GM13976 (cell line): Measurements from ENCODE around the gene DARS1.
A peak's percentile ranks its signal among the peaks of the same experiment; 100 is the strongest.

ENCODE experiments used
- DNase-seq: peaks from one replicate; pipeline ENCODE4 v3.0.0; 2012; ENCODE audit warnings: low spot score
- CTCF ChIP-seq: IDR thresholded peaks from 2 replicates; pipeline ENCODE4 v1.5.1; 2012; ENCODE audit warnings: borderline replicate concordance, mild to moderate bottlenecking; ENCODE audit not compliant: insufficient read depth; ENCODE audit errors: extremely low read depth, missing control alignments, control extremely low read depth
- in situ Hi-C: fragments of 300-500 bp; cut with MboI; formaldehyde crosslinking; loops from one replicate; pipeline ENCODE4 v1.12.0; 2022; ENCODE audit warnings: low sequenced_read_pairs, mixed read lengths, inconsistent platforms; ENCODE audit not compliant: unreplicated experiment

The DARS1 gene

DNA sequence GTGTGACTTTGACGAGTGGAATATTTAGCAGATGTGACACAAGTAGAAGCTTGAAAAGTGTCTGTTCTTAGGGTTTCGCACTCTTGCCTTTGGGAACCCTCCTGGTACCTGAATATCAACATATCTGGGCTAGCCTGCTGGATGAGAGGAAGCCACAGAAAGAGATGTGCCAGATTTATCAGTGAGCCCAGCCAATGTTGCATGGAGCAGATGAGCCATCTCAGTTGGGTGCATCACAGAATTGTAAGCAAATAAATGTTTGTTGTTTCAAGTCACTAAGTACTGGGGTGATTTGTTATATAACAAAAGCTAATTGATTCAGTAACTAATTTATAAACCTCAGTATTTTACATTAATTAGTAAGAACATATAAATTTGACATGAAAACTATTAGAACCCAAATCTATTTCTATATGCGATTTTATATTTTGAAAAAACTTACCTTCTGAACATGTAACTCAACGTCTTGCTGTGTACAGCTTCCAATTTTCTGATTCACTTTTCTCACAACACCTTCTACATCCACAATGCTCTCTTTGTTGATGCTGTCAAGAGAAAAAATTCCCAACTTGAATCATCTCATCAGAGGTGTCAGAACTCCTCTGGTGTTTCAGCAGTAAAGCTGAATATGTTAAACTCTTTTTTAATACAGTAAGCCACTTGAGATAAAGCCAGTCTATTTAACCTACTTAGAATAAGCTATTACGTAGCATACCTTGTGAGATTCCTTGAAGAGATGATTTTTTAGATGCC lies 42.3 kb downstream of the DARS1 start:
- in situ Hi-C loops: no loop called here
- TF ChIP-seq CTCF: no peak
- no peak for DNase-seq

DNA sequence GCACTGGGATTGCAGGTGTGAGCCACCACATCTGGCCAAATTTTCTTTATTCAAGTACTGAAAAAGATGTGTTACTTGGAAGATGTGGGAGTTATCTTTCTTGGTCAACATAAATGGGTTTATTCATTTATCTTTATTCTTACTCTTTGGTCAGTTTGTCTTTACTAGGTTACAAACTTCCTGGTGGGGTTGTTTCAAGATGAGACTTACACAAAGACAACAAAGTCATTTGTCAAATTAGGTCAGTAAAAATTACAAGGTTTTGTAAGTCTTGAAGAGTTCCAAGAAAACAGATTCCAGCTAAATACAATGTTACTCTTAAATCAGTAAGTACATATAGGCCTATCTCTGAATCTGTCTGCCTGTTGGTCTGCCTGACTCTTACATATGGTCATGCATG lies 48.9 kb downstream of the DARS1 start:
- TF ChIP-seq CTCF: no peak
- in situ Hi-C loops: no loop called here
- no peak for DNase-seq

DNA sequence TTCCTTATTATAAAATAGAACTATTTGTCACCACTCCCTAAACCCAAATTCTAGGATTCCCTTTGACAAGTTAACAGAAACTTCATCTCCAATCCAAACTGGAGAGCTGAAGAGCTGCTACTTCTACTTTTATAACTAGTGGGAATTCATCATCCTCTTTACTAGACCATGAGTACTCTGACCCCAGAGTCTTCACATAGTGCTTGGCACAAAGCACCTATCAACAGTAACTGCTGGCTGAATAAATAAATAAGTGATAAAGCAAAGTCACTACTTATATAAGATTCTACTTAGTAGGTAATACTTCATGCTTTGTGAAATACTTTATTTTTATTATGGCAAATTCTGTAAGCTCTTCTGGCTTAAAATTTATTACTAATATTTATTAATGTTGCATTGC lies 49.5 kb downstream of the DARS1 start:
- in situ Hi-C loops: no loop called here
- no peak for DNase-seq
- no peak for TF ChIP-seq CTCF

- in situ Hi-C loops: no loop called here
- TF ChIP-seq CTCF: no peak
- peak; percentile 38 for DNase-seq
These were observed 53.5 kb downstream of the DARS1 start for GRCh38 chr2:135931776-135932443.

DNA sequence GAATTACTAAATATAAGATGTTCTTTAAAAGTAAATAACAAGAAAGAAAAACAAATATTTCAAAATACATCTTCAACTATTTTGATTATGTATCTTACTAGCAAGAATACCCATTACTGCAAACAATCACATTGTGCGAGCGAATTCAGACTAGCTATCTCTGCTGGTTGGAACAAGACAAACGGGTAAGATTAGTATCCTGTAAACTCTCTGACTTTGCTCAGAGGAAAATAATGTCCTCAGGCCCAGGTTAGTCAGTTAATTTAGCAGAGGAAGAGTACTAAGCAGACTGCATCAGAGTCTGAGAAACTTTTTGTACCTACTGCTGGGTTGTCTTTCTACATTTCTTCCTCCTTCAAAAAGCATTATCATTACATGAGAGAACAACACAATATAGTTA lies 58.8 kb downstream of the DARS1 start:
- no peak for DNase-seq
- in situ Hi-C loops: no loop called here
- no peak for TF ChIP-seq CTCF

DNA sequence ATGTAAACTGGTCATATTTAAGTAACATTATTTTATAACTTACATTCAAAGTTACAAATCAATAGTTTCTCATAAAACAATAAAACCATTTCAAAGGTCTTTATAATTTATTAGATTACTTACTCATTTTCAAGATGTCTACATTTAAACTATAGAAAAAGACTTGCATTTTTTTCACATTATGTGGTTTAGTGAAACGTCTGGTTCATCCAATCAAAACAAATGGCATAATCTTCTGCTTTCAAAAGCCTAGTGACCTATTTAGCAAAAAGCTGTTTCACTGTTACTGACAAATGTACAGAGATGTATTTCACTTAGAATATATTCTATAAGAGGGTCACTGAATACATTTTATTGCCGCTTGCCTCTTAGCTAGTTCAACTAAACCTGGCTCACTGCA lies 59.9 kb downstream of the DARS1 start:
- in situ Hi-C loops: no loop called here
- no peak for TF ChIP-seq CTCF
- DNase-seq: no peak
